Measurements from ENCODE around the gene GNPDA1. TPM values are rescaled to one million over a fixed set of nuclear protein-coding genes. Genes with fewer than 3 reads are reported as not detected.

The GNPDA1 gene
- total and polyA plus RNA-seq, 2 of the 8 experiments (the other 6 are each of a cell fraction or from before 2014, with no cell fraction given): 33.0 to 94.3 TPM

DNA sequence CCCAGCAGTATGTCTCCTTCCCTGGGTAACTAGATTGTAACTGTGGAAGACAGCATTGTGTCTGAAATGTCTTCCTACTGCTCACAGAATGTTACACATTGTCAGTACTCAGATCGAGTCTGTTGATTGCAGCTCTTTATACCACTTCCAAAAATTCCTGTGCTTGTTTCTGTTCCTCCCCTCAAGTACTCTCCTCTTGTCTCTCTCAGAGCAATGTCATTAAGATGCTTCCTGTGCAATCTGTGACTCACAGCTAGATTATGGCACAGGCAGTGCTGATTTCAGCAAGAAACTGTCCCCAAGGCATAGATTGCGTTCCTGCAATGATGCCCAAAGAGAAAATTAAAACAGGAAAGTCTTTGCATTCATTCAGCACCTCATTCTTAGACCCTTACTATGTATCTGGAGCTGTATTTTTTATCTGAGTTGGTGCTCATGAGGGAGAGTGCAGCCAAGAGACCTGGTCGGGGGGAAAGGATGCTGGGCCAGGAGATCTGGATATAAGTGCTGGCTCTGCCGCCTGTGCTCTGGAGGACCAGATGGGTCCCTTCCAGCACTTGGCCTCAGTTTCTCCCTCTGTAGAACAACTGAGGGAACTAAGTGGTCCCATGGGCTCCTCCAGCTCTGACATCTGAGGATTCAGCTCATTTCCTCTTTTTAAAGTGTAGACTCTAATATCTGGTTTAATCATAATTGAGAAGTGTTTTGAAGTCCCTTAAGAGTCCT is 40.8 kb upstream of the GNPDA1 start:
- H4K8ac ChIP-seq (ENCODE audit: extremely low read depth, insufficient read depth, low read length): no peak overlapping the region
- no peak overlapping the region for H2BK5ac ChIP-seq (ENCODE audit: low read depth, low read length)
- no peak overlapping the region for H3K4me3 ChIP-seq (ENCODE audit: extremely low read depth in 1 of 4, insufficient read depth in 2 of 4, low read depth in 3 of 4, low read length in 4 of 4)
- 80% methylated on average over 4 of the region's 4 CpGs; no CpG with 5 or more reads in 1 of the 2 experiments for WGBS, 2 experiments (ENCODE audit: extremely low coverage in 1 of 2, insufficient coverage in 1 of 2, insufficient read length in 1 of 2, insufficient replicate concordance in 2 of 2, low coverage in 1 of 2, low lambda C conversion rate in 2 of 2, missing lambda C conversion rate in 1 of 2)
- no peak overlapping the region for H4K5ac ChIP-seq (ENCODE audit: insufficient read length, low read depth, low read length)
- no peak overlapping the region for H3K4ac ChIP-seq (replicated peaks; ENCODE audit: insufficient read length, low read depth, low read length)
- no peaks in the 10 kb centered on the region for H3K36me3 ChIP-seq (ENCODE audit: control insufficient read depth in 2 of 4, insufficient read depth in 4 of 4, low read length in 3 of 4)
- no peak for DNase-seq (ENCODE audit: low read depth in 1 of 2, low spot score in 2 of 2)
- H3K9ac ChIP-seq (replicated peaks in 1 of 4; ENCODE audit: extremely low read depth in 1 of 4, low read depth in 3 of 4, low read length in 3 of 4): no peak overlapping the region
- H3K9me3 ChIP-seq (ENCODE audit: insufficient read depth in 2 of 2, low read depth in 1 of 2, low read length in 1 of 2): no peaks in the 10 kb centered on the region
- no peaks in the 10 kb centered on the region for H3K27me3 ChIP-seq (replicated peaks in 1 of 4; ENCODE audit: control insufficient read depth in 3 of 4, extremely low read depth in 1 of 4, insufficient read depth in 3 of 4, low read length in 3 of 4)
- H3K23ac ChIP-seq (ENCODE audit: insufficient read length): no peak overlapping the region
- peak overlapping the region; percentile 48 for H2AFZ ChIP-seq (ENCODE audit: low read length)
- H3K79me2 ChIP-seq (ENCODE audit: control insufficient read depth in 1 of 2, insufficient read depth in 2 of 2, low read length in 2 of 2): no peaks in the 10 kb centered on the region
- ChIA-PET POLR2A (ENCODE audit: partially characterized antibody) (interaction anchor here (0.8 kb wide), 1 partner anchor 85 kb away, joined by 3 read pairs; no protein-coding TSS in a partner anchor), CTCF (ENCODE audit: partially characterized antibody) (interaction anchor here (0.6 to 3.5 kb wide), 9 partner anchors 9 to 1646 kb away, joined by 3 to 13 read pairs (median 4); partner anchors contain the start of gene GNPDA1)
- H3K18ac ChIP-seq (ENCODE audit: extremely low read depth, low read length): no peak overlapping the region
- no peaks in the 10 kb centered on the region for H3K79me1 ChIP-seq (ENCODE audit: low read depth, low read length)
- H2BK12ac ChIP-seq (ENCODE audit: low read depth, low read length): no peak overlapping the region
- peaks cover 0 to 5% (median 1%) of the 10 kb centered on the region in 4 experiments; a peak in 3 of 7 replicates for H3K4me1 ChIP-seq (replicated peaks in 1 of 4; ENCODE audit: control insufficient read depth in 3 of 4, insufficient read depth in 4 of 4, low read length in 3 of 4)
- H3K27ac ChIP-seq (ENCODE audit: low read depth, low read length): no peak overlapping the region
- H3K56ac ChIP-seq (replicated peaks; ENCODE audit: insufficient read length, low read depth, low read length): no peak overlapping the region
- H2BK20ac ChIP-seq (ENCODE audit: low read length): 0 out of 2 replicates have a peak overlapping the region, but pooled peaks have one; percentile 75
- no peak overlapping the region for H2AK5ac ChIP-seq (ENCODE audit: low read depth, low read length)
- no peak overlapping the region for H3K14ac ChIP-seq (ENCODE audit: insufficient read length)
- peak overlapping the region; percentile 60 for H4K91ac ChIP-seq (replicated peaks; ENCODE audit: insufficient read length, low read length)
- H3K23me2 ChIP-seq (ENCODE audit: low read depth, low read length): no peaks in the 10 kb centered on the region
- no peak overlapping the region; a peak in 1 of 4 replicates for H3K4me2 ChIP-seq (ENCODE audit: insufficient read depth in 1 of 2, low read depth in 2 of 2, low read length in 2 of 2)
- no peak for FAIRE-seq
- no peaks in the 10 kb centered on the region for H4K20me1 ChIP-seq (replicated peaks in 1 of 2; ENCODE audit: control insufficient read depth in 1 of 2, insufficient read depth in 2 of 2, low read length in 2 of 2)
- H2BK120ac ChIP-seq (replicated peaks; ENCODE audit: low read depth, low read length): no peak overlapping the region
- H2BK15ac ChIP-seq (ENCODE audit: low read length): no peak overlapping the region
- TF ChIP-seq CBX8 (IDR thresholded peaks at IDR 0.05; ENCODE audit: borderline replicate concordance, low read depth, low read length) (no peak), POLR2AphosphoS5 (IDR thresholded peaks at IDR 0.05; ENCODE audit: low read depth, low read length) (no peak), CREB1 (IDR thresholded peaks at IDR 0.05) (no peak), NANOG (IDR thresholded peaks at IDR 0.05; ENCODE audit: insufficient read depth, low read depth, low read length, poor library complexity, severe bottlenecking) (no peak), JUN (IDR thresholded peaks at IDR 0.05; ENCODE audit: low read depth, low read length) (no peak), CEBPB (IDR thresholded peaks at IDR 0.05; ENCODE audit: low read depth, low read length) (no peak), TCF12 (IDR thresholded peaks at IDR 0.05; ENCODE audit: low read depth, low read length) (no peak), HDAC2 (IDR thresholded peaks at IDR 0.05; ENCODE audit: borderline replicate concordance in 1 of 2, low read depth in 2 of 2, low read length in 2 of 2) (no peak), KDM4A (IDR thresholded peaks at IDR 0.05; ENCODE audit: low read depth, low read length, severe bottlenecking) (no peak), NRF1 (IDR thresholded peaks at IDR 0.05; ENCODE audit: low read depth, low read length) (no peak), CTBP2 (IDR thresholded peaks at IDR 0.05; ENCODE audit: borderline replicate concordance, insufficient read depth, insufficient read length, low read length) (no peak), SP2 (IDR thresholded peaks at IDR 0.05; ENCODE audit: low read length) (no peak)
- TF ChIP-seq, protein P1, sequence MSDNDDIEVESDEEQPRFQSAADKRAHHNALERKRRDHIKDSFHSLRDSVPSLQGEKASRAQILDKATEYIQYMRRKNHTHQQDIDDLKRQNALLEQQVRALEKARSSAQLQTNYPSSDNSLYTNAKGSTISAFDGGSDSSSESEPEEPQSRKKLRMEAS (IDR thresholded peaks at IDR 0.05): no peak

Data from H1 (cell line).